Activated CD8-positive, alpha-beta T cell treated with anti-CD3 and anti-CD28 coated beads for 36 hours (primary cell): ENCODE measurements around the gene GPATCH4. TPM values are rescaled to one million over a fixed set of nuclear protein-coding genes. Genes with fewer than 3 reads are reported as not detected.

Source experiments
- ATAC-seq: fragments of 200-7000 bp; cut with Tn5 transposase; one replicate; pipeline ENCODE4 v1.10.0; 2021; ENCODE audit warnings: mild to moderate bottlenecking, moderate library complexity
- CTCF ChIA-PET: fragments of 350-600 bp; sonication (Branson Sonifier 250); formaldehyde crosslinking; loops from one replicate; lab custom pipeline; 2021; ENCODE audit warnings: antibody characterized with exemption; lab: Charles Lee
- POLR2A ChIA-PET: fragments of 350-600 bp; sonication (Branson Sonifier 250); formaldehyde crosslinking; loops from one replicate; lab custom pipeline; 2021; ENCODE audit warnings: antibody characterized with exemption; lab: Charles Lee
- DNase-seq: peaks from one replicate; pipeline ENCODE4 v3.0.0-alpha.2; 2020
- H3K27ac Mint-ChIP-seq: one replicate; pipeline ENCODE4 v1.8.0; 2021; ENCODE audit warnings: mild to moderate bottlenecking, mixed read lengths
- H3K27me3 Mint-ChIP-seq: one replicate; pipeline ENCODE4 v1.8.0; 2021; ENCODE audit warnings: mixed read lengths
- H3K36me3 Mint-ChIP-seq: one replicate; pipeline ENCODE4 v1.8.0; 2021; ENCODE audit warnings: low read depth, mixed read lengths
- H3K4me1 Mint-ChIP-seq: one replicate; pipeline ENCODE4 v1.8.0; 2021; ENCODE audit warnings: low read depth, mixed read lengths
- H3K4me3 Mint-ChIP-seq: one replicate; pipeline ENCODE4 v1.8.0; 2021; ENCODE audit warnings: mild to moderate bottlenecking, moderate library complexity, mixed read lengths
- H3K9me3 Mint-ChIP-seq: one replicate; pipeline ENCODE4 v1.8.0; 2021; ENCODE audit warnings: mixed read lengths
- intact Hi-C: fragments of 100-400 bp; cut with micrococcal nuclease; formaldehyde crosslinking; loops from one replicate; pipeline ENCODE4 v1.10.0; 2022
- total RNA-seq, 2 experiments: library from RNA; stranded (reverse); gene quantifications; one replicate each; pipeline ENCODE4 v1.2.3, GENCODE V29; 2021
- TF ChIP-seq, protein P1 (sequence below): fragments of 200-600 bp; IDR thresholded peaks from one replicate; pipeline ENCODE4 v1.8.0; 2022; ENCODE audit warnings: antibody characterized with exemption, mild to moderate bottlenecking

The GPATCH4 gene
- total RNA-seq, 2 experiments from 2014 or later: 50.7 to 51.0 TPM

DNA sequence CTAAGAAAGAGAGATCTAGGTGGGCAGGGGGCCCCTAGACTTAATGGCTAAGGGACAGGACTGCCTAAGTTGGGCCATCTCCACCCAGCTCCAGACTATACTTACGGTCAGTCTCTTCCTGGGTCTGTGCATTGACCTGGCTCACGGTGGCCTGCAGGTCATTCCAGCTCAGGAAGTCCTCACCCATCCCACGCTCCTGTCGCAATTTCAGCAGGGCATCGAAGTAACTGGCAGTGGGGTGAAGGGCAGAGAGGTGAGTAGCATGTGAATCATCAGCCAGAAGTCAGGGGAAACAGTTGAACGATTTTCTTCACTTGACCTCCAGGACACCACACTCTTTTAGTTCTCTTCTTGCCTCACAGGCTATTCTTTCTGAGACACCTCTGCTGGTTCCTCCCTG is 49.4 kb downstream of the GPATCH4 start:
- ChIA-PET POLR2A (interaction anchor here (0.6 kb wide), 1 partner anchor 19 kb away, joined by 3 read pairs; no protein-coding TSS in a partner anchor), CTCF (interaction anchor here (0.9 to 1.6 kb wide), 5 partner anchors 30 to 166 kb away, joined by 3 to 6 read pairs (median 4); no protein-coding TSS in a partner anchor)
- intact Hi-C loops: no loop called here
- no peak for DNase-seq
- TF ChIP-seq, protein P1, sequence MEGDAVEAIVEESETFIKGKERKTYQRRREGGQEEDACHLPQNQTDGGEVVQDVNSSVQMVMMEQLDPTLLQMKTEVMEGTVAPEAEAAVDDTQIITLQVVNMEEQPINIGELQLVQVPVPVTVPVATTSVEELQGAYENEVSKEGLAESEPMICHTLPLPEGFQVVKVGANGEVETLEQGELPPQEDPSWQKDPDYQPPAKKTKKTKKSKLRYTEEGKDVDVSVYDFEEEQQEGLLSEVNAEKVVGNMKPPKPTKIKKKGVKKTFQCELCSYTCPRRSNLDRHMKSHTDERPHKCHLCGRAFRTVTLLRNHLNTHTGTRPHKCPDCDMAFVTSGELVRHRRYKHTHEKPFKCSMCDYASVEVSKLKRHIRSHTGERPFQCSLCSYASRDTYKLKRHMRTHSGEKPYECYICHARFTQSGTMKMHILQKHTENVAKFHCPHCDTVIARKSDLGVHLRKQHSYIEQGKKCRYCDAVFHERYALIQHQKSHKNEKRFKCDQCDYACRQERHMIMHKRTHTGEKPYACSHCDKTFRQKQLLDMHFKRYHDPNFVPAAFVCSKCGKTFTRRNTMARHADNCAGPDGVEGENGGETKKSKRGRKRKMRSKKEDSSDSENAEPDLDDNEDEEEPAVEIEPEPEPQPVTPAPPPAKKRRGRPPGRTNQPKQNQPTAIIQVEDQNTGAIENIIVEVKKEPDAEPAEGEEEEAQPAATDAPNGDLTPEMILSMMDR: no peak
- no peak overlapping the region for H3K4me3 Mint-ChIP-seq
- no peak for ATAC-seq
- no peaks in the 10 kb centered on the region for H3K4me1 Mint-ChIP-seq
- no peaks in the 10 kb centered on the region for H3K36me3 Mint-ChIP-seq
- no peaks in the 10 kb centered on the region for H3K27me3 Mint-ChIP-seq
- no peak overlapping the region for H3K27ac Mint-ChIP-seq
- H3K9me3 Mint-ChIP-seq: no peaks in the 10 kb centered on the region

DNA sequence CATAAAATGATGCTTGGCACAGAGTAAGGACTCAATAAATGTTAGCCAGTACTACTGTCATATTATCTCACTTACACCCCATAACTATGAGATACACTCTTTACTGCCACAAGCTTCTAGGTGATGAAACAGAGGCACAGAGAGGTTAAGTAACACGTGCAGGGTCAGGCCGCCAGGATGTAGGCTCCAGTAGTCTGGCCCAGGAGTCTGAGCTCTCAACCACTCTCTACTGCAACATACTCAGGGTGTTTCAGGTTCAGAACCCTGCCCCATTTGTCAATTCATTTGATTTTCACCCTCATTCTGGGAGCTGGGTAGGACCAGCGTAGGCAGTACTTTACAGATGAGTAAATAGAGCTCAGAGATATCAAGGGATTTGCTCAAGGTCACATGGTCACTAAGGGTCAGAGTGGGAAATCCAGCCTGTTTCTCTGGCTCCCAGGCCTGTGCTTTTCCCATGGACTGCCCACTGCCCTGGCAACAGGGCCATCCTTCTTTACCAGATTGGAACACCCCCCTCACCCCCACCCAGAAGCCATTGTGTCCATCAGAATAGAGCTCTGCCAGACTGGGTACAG is 50.1 kb downstream of the GPATCH4 start:
- Mint-ChIP-seq H3K36me3 (no peaks in the 10 kb centered on the region), H3K9me3 (no peaks in the 10 kb centered on the region), H3K4me1 (no peaks in the 10 kb centered on the region), H3K27ac (no peak overlapping the region), H3K27me3 (no peaks in the 10 kb centered on the region), H3K4me3 (no peak overlapping the region)
- intact Hi-C loops: no loop called here
- ATAC-seq (no peak), DNase-seq (no peak)
- TF ChIP-seq, protein P1: no peak
- CTCF ChIA-PET: interaction anchor here (0.9 to 1.6 kb wide), 5 partner anchors 31 to 107 kb away, joined by 3 to 6 read pairs (median 4); no protein-coding TSS in a partner anchor
- POLR2A ChIA-PET: no interaction called here

DNA sequence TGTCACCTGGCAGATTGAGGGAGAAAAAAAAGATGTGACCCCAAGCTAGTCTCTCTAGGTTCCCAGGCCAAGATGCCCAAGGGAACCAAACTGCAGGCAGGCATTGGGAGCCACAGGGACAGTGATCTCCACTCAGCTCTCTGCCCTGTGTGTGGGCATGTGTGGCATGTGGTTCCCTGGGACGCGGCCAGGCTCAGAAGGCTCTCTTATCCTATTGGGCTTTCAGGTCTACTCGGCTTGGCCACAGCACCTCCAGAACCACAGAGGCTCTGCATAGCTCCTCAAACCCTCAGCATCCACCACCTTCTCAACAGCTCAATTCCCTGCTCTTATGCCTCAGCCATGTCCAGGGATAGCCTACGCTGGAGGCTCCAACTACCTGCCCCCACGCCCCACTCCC is 50.9 kb downstream of the GPATCH4 start:
- no peaks in the 10 kb centered on the region for H3K4me1 Mint-ChIP-seq
- DNase-seq (no peak), ATAC-seq (no peak)
- ChIA-PET CTCF (interaction anchor here (1.5 kb wide), 1 partner anchor 105 kb away, joined by 4 read pairs; no protein-coding TSS in a partner anchor), POLR2A (no interaction called here)
- no peak overlapping the region for H3K27ac Mint-ChIP-seq
- H3K4me3 Mint-ChIP-seq: no peak overlapping the region
- H3K36me3 Mint-ChIP-seq: no peaks in the 10 kb centered on the region
- TF ChIP-seq, protein P1: no peak
- no peaks in the 10 kb centered on the region for H3K27me3 Mint-ChIP-seq
- H3K9me3 Mint-ChIP-seq: no peaks in the 10 kb centered on the region
- intact Hi-C loops: no loop called here

DNA sequence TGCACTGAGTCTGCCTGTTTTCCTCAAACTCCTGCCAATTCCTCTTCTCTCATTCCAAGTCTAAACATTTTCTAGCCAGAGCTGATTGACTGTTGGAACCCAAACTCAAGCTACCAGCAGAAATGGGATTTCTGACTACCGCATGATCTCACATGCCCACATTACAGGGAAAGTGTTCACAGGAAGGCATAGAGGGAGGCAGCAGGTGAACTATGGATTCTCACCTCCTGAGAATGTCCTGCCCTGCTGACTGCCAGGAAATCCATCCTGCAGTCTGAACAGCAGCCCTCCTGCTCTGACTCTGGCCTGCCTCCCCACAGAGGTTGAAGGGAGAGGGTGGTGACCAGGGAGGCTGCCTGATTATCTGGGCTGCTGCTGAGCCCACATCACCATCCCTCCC is 51.4 kb downstream of the GPATCH4 start:
- no peaks in the 10 kb centered on the region for H3K4me1 Mint-ChIP-seq
- intact Hi-C loops: no loop called here
- no peaks in the 10 kb centered on the region for H3K9me3 Mint-ChIP-seq
- TF ChIP-seq, protein P1: no peak
- no peak overlapping the region for H3K27ac Mint-ChIP-seq
- POLR2A ChIA-PET: no interaction called here
- DNase-seq (no peak), ATAC-seq (no peak)
- no peaks in the 10 kb centered on the region for H3K27me3 Mint-ChIP-seq
- no peaks in the 10 kb centered on the region for H3K36me3 Mint-ChIP-seq
- CTCF ChIA-PET: interaction anchor here (1.5 kb wide), 1 partner anchor 104 kb away, joined by 4 read pairs; no protein-coding TSS in a partner anchor
- H3K4me3 Mint-ChIP-seq: no peak overlapping the region

DNA sequence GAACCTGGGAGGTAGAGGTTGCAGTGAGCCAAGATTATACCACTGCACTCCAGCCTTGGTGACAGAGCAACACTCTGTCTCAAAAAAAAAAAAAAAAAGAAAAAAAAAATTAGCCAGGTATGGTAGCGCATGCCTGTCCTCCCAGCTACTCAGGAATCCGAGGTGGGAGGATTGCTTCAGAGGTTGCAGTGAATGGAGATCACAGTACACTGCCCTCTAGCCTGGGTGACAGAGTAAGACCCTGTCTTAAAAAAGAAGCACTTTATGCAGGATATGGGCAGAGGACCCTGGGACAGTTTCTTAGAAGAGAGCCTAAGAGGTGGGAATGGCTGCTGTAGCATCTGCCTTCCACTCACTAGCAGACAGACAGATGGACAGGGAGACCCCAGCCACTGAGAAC is 51.9 kb downstream of the GPATCH4 start:
- Mint-ChIP-seq H3K4me1 (no peaks in the 10 kb centered on the region), H3K27me3 (no peaks in the 10 kb centered on the region), H3K27ac (no peak overlapping the region), H3K9me3 (no peaks in the 10 kb centered on the region), H3K36me3 (no peaks in the 10 kb centered on the region), H3K4me3 (no peak overlapping the region)
- intact Hi-C loops: no loop called here
- CTCF ChIA-PET: no interaction called here
- ATAC-seq (no peak), DNase-seq (no peak)
- TF ChIP-seq, protein P1: no peak
- POLR2A ChIA-PET: no interaction called here
